Measurements from ENCODE around the gene FBXO9.
A peak's percentile ranks its signal among the peaks of the same experiment; 100 is the strongest.

- TF ChIP-seq CTCF (IDR thresholded peaks at IDR 0.05): peak in 1 of 5 experiments; percentile 23
- TF ChIP-seq POLR2A (IDR thresholded peaks at IDR 0.05): no peak
Measured at GRCh38 chr6:53103993-53104675, 38.9 kb downstream of the FBXO9 start.

Data from transverse colon (tissue), 3 donors.